ENCODE results near the gene HTR7. TPM values are rescaled to one million over a fixed set of nuclear protein-coding genes. Genes with fewer than 3 reads are reported as not detected.

HTR7 gene
- total RNA-seq, 1 donor from 2014 or later: 0.32 TPM

DNA sequence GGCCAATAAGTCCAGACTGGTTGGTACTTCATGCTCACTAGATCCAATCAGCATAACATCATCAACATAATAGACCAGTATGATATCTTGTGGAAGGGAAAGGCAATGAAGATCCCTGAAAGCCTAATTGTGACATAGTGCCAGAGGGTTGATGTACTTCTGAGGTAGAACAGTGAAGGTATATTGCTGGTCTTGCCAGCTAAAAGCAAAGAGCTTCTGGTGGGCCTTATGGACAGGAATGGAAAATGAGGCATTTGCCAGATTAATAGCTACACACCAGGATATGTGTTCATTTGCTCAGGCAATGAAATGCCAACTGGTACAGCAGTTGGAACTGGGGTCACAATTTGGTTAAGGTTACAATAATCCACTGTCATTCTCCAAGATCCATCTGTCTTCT, 156.4 kb downstream of the HTR7 start:
- H3K4me1 ChIP-seq: no peaks in the 10 kb centered on the region
- no peak overlapping the region for H3K4me3 ChIP-seq
- no peaks in the 10 kb centered on the region for H3K36me3 ChIP-seq
- H3K27ac ChIP-seq: no peak overlapping the region
- H3K9me3 ChIP-seq: no peaks in the 10 kb centered on the region
- ATAC-seq (no peak), DNase-seq (no peak)
- intact Hi-C loops (cut with DNase I): no loop called here
- no peaks in the 10 kb centered on the region for H3K27me3 ChIP-seq (ENCODE audit: low read depth)
- TF ChIP-seq CTCF (IDR thresholded peaks at IDR 0.05): no peak

DNA sequence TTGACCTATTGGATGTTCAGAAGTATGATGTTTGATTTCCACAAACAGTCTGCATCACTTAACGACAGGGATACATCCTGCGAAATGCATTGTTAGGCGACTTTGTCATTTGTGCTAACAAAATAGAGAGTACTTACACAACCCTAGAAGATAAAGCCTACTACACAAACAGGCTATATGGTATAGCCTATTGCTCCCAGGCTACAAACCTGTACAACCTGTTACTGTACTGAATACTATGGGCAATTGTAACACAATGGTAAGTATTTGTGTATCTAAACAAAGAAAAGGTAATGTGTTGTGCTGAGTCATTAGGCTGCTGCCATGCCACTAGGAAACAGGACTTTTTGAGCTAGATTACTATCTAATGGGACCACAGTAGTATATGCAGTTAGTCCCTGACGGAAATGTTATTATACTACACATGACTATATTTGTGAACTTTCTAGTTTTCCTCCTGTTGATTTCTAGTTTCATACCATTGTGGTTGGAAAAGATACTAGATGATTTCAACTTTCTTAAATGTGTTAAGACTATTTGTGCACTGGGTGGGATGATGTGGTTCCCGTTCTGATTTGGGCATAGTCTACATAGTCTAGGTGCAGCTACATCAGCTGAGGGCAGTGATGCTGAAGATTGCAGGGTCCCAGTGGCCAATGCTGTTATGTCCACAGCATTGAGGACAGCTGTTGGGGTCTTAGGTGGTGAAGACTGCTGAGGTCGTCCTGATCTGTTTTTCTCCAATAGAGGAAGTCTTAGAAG, 161.7 kb downstream of the HTR7 start:
- Histone ChIP-seq H3K27ac (no peak overlapping the region), H3K4me1 (no peaks in the 10 kb centered on the region), H3K4me3 (no peak overlapping the region), H3K36me3 (no peaks in the 10 kb centered on the region), H3K27me3 (ENCODE audit: low read depth) (no peaks in the 10 kb centered on the region), H3K9me3 (no peaks in the 10 kb centered on the region)
- DNase-seq (no peak), ATAC-seq (no peak)
- intact Hi-C loops (cut with DNase I): no loop called here
- TF ChIP-seq CTCF (IDR thresholded peaks at IDR 0.05): no peak

Other genes starting within 250 kb of the HTR7 start
- gene RPP30, start 13.9 kb upstream of the HTR7 start, total RNA-seq: 28.2 TPM
- gene ANKRD1, start 63.0 kb upstream of the HTR7 start, total RNA-seq: 47.5 TPM